ENCODE results near the gene LMO2.
"Not testable (repeated sequence)": the region's sequence is repeated elsewhere in the genome, so short reads cannot be mapped to it uniquely, and the experiment has no call there.

LMO2 gene

GRCh38 chr11:33861386-33861785, 30.5 kb downstream of the LMO2 start:
- no peak for DNase-seq (ENCODE audit: low read depth in 3 of 3)

GRCh38 chr11:33860926-33861325, 30.9 kb downstream of the LMO2 start:
- no peak for DNase-seq (ENCODE audit: low read depth in 3 of 3)

- no peak for DNase-seq (ENCODE audit: low read depth in 3 of 3)
Observed at GRCh38 chr11:33859306-33859705, 32.6 kb downstream of the LMO2 start.

- DNase-seq (ENCODE audit: low read depth in 3 of 3), result peak; percentile 57 to 68 (median 60)
Observed at GRCh38 chr11:33857933-33858371, 33.9 kb downstream of the LMO2 start.

- no peak for DNase-seq (ENCODE audit: low read depth in 3 of 3)
Observed at GRCh38 chr11:33855500-33855899, 36.4 kb downstream of the LMO2 start.

GRCh38 chr11:33848717-33849390, 43.0 kb downstream of the LMO2 start:
- DNase-seq (ENCODE audit: low read depth in 3 of 3), result no peak

- DNase-seq (ENCODE audit: low read depth in 3 of 3), result no peak
Observed at GRCh38 chr11:33847251-33847650, 44.6 kb downstream of the LMO2 start.

GRCh38 chr11:33844236-33844635, 47.6 kb downstream of the LMO2 start:
- DNase-seq (ENCODE audit: low read depth in 3 of 3), result no peak

- no peak for DNase-seq (ENCODE audit: low read depth in 3 of 3)
Observed at GRCh38 chr11:33843018-33843417, 48.9 kb downstream of the LMO2 start.

GRCh38 chr11:33842236-33842915, 49.5 kb downstream of the LMO2 start:
- no peak for DNase-seq (ENCODE audit: low read depth in 3 of 3)

- DNase-seq (ENCODE audit: low read depth in 3 of 3), result not testable (repeated sequence)
Observed at GRCh38 chr11:33838234-33838633, 53.6 kb downstream of the LMO2 start.

- not testable (repeated sequence) for DNase-seq (ENCODE audit: low read depth in 3 of 3)
Observed at GRCh38 chr11:33837334-33837733, 54.5 kb downstream of the LMO2 start.

GRCh38 chr11:33835143-33835878, 56.6 kb downstream of the LMO2 start:
- DNase-seq (ENCODE audit: low read depth in 3 of 3), result no peak

- no peak for DNase-seq (ENCODE audit: low read depth in 3 of 3)
Observed at GRCh38 chr11:33832676-33833075, 59.2 kb downstream of the LMO2 start.

- no peak for DNase-seq (ENCODE audit: low read depth in 3 of 3)
Observed at GRCh38 chr11:33830903-33831648, 60.8 kb downstream of the LMO2 start.

GRCh38 chr11:33829430-33830141, 62.3 kb downstream of the LMO2 start:
- peak; percentile 17 to 30 (median 23) for DNase-seq (ENCODE audit: low read depth in 3 of 3)

- no peak for DNase-seq (ENCODE audit: low read depth in 3 of 3)
Observed at GRCh38 chr11:33828604-33829429, 63.1 kb downstream of the LMO2 start.

GRCh38 chr11:33827206-33827605, 64.7 kb downstream of the LMO2 start:
- DNase-seq (ENCODE audit: low read depth in 3 of 3), result no peak

GRCh38 chr11:33825854-33826560, 65.9 kb downstream of the LMO2 start:
- DNase-seq (ENCODE audit: low read depth in 3 of 3), result no peak

- DNase-seq (ENCODE audit: low read depth in 3 of 3), result not testable (repeated sequence)
Observed at GRCh38 chr11:33822981-33823380, 68.9 kb downstream of the LMO2 start.
